ENCODE measurements around the gene RC3H1.
"Not testable (repeated sequence)": the region's sequence is repeated elsewhere in the genome, so short reads cannot be mapped to it uniquely, and the experiment has no call there.

RC3H1 gene

GRCh38 chr1:174022080-174022975 lies at the start of gene RC3H1:
Gene RC3H1 (minus strand): TSS chr1:174022357. CDS start chr1:173992985, 29,372 bp downstream.
- peak; percentile 92 for DNase-seq

GRCh38 chr1:174070614-174071013 lies 48.5 kb upstream of the RC3H1 start:
- DNase-seq, result no peak

- DNase-seq, result peak; percentile 11
Measured at GRCh38 chr1:174068000-174068399, 45.8 kb upstream of the RC3H1 start.

DNA sequence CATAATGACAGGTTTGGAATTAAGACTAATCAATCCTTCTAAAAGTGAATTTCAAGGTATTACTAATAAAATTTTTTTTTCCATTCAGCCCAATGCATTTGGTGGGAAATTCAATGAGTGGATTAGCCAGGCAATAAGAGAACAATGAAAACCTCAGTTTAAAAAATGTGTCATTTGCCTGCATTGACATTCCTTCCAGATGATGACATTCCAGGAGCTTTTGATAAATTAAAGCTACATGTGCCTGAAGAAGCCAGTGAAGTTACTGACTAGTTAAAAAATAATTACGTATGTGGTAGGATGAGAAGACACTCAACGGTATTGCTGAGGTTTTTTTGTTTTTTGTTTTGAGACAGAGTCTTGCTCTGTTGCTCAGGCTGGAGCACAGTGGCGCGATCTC lies 37.9 kb upstream of the RC3H1 start:
- no peak for DNase-seq

GRCh38 chr1:174058624-174059023 lies 36.5 kb upstream of the RC3H1 start:
- DNase-seq, result no peak

DNA sequence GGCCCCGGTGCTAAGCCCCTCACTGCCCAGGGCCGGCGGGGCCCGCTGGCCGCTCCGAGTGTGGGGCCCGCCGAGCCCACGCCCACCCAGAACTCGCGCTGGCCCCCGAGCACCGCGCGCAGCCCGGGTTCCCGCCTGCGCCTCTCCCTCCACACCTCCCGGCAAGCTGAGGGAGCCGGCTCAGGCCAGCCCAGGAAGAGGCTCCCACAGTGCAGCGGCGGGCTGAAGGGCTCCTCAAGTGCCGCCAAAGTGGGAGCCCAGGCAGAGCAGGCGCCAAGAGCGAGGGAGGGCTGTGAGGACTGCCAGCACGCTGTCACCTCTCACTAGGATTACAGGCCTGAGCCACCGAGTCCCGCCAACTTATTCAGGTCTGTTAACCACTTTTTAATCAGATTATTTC lies 34.5 kb upstream of the RC3H1 start:
- DNase-seq, result not testable (repeated sequence)

- DNase-seq, result not testable (repeated sequence)
Measured at GRCh38 chr1:174055797-174056196, 33.6 kb upstream of the RC3H1 start.

GRCh38 chr1:174053826-174054225 lies 31.7 kb upstream of the RC3H1 start:
- DNase-seq, result no peak

- no peak for DNase-seq
Measured at GRCh38 chr1:174052621-174053020, 30.5 kb upstream of the RC3H1 start.

GRCh38 chr1:174051956-174052355 lies 29.8 kb upstream of the RC3H1 start:
- no peak for DNase-seq

DNA sequence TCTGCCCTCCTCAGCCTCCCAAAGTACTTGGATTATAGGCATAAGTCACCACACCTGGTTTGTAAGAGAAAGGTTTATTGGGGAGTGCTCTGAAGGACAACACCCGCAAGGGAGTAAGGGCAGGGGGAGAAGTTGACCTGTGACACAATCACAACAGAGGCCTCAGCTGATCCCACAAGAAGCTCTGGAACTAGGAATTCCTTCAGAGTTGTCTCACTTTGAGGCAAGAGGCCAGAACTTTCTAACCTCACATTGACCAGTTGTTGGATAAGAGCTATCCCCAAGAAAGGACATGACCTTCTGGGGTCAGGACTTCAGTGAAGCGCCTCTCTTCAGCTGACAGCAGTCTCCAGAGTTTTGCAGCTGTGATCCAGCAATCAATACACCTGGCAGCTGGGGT lies 27.4 kb upstream of the RC3H1 start:
- DNase-seq, result no peak

DNA sequence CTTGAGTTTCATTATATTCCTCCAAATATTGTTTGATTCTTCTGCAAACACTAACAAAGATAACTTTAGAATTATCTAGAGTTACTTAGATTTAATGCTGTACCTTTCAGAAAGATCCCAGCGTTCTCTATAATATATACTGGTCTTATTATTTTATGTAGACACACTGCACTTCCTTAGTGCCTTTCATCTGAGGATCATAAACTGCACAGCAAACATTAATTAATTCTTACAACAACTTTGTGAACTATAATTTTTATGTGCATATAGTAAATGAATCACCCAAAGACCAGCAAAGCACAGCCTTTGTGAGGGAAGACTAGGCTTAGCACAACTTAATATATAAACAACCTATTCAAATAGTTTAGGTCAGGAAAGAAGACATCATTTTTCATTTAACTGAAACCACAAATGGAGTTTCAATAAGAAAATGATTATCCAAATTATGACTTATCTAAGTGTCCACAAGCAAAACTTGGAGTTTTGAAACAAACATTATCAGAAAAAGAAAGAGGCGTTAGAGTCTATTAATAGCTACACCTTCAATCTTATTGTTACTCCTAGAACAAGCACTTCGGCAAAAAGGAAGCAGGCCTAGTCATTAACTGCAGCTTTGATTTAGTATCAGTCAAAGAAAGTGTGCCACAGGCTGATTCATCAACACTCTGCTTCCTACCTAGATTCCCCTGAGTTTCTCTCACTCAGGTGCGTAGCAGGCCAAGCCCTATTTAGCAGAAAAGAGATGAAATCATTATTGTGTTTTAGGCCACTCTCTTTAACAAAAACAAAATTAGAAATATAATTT lies 22.5 kb upstream of the RC3H1 start:
- DNase-seq, result no peak

DNA sequence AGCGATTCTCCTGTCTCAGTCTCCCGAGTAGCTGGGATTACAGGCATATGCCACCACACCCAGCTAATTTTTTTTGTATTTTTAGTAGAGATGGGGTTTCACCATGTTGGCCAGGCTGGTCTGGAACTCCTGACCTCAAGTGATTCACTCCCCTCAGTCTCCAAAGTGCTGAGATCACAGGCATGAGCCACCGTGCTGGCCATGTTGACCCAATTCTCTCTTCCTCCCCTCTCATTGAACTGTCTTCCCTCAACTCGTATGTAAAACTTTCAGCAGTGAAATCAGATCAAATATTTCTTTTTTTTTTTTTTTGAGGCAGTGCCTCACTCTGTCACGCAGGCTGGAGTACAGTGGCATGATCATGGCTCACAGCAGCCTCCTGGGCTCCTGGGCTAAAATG lies 20.4 kb upstream of the RC3H1 start:
- DNase-seq, result not testable (repeated sequence)

DNA sequence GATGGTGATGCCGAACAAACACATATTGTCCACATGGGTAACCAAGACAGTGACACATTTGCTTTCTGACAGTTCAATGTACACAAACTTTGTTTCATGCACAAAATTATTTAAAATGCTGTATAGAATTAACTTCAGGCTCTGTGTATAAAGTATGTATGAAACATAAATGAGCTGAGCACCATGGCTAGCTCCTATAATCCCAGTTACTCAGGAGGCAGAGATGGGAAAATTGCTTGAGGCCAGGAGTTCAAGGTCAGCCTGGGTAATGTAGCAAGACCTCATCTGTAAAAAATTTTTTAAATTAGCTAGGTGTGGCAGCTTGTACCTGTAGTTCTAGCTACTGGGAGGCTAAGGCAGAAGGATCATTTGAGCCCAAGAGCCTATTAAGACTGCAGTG lies 19.2 kb upstream of the RC3H1 start:
- DNase-seq, result no peak

DNA sequence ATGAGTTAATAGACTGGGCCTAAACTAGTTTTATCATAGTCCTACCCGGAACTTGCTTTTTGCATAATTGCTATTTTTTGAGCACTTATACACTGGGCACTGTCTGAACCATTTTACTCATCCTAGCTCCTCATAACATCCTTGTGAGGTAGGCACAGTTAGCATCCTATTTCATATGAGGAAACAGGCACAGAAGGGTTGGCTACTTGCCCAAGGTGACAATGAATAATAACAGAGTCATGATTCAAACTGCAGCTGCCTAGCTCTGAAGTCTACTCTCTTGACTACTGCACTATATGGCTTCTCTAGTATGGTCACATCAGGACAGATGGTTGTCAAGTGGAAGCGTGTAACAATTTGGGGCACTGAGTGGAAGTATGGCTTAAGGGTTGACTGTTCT lies 18.2 kb upstream of the RC3H1 start:
- no peak for DNase-seq

- DNase-seq, result no peak
Measured at GRCh38 chr1:174039027-174039426, 16.9 kb upstream of the RC3H1 start.

- DNase-seq, result no peak
Measured at GRCh38 chr1:174036798-174037197, 14.6 kb upstream of the RC3H1 start.

GRCh38 chr1:174036204-174036603 lies 14.0 kb upstream of the RC3H1 start:
- DNase-seq, result no peak

DNA sequence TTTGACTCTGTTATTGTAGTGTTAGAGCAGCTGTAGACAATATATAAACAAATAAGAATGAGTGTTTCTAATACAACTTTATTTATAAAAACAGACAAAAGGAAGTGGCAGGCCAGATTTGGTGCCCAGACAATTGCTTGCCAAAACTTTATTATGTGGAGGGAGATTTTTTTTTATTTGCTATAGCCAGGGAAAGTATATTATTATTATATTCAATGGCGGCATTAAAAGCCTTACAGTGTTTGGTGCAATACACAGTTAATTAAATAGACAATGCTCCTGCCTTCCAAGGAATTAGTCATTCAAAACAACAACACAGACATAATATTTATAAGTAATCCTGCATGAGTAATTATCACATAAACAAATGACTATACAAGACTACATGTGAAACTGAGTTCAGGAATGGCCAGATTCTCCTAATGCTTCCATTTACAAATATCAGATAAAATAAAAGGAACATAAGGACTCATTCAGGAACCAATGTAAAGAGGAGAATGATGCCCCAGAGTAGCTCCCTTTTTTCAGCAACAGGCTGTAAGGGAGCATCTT lies 10.6 kb upstream of the RC3H1 start:
- DNase-seq, result no peak

GRCh38 chr1:174031099-174031498 lies 8.9 kb upstream of the RC3H1 start:
- no peak for DNase-seq

GRCh38 chr1:174028495-174028894 lies 6.3 kb upstream of the RC3H1 start:
- no peak for DNase-seq

DNA sequence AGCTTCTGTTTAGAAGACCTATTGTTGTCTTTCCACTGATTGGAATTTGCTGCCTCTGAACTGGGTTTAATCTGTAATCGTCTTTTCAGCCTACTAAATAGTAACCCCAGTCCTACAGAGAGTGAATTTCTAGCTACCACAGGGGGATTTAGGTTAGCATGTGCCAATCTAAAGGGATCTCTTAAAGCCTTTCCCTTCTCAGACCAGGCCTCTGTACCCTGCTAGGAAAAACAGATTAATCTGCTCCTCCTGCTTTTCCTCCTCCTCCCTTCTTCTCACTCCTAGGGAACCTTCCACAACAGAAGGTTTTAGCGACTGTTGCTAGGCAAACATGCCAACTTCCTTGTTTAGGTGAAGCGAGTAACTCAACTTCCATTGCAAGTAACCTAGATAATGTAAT lies 1.3 kb upstream of the RC3H1 start:
- no peak for DNase-seq

DNA sequence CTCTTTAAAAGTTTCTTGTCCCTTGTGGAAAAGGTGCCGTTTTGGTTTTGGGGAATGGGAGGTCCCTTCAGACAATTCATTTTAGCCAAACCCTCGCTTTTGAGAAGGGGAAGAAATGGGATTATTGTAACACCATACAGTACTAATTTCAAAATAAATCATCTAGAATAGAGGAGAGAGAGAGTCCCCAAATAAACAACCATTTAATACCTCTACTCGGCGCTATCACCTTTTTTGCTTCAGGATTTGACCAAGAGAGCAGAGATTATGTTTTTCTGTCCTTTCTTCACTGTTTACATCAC lies 770 bp upstream of the RC3H1 start:
- DNase-seq, result no peak

GRCh38 chr1:174021591-174022079 lies 522 bp downstream of the RC3H1 start:
- DNase-seq, result peak; percentile 51
